EH (cell line): ENCODE measurements around the gene SP8.

Experiments used
- DNase-seq: peaks from one replicate; pipeline ENCODE4 v3.0.0-alpha.2; 2015; ENCODE audit warnings: low read depth

The SP8 gene

DNA sequence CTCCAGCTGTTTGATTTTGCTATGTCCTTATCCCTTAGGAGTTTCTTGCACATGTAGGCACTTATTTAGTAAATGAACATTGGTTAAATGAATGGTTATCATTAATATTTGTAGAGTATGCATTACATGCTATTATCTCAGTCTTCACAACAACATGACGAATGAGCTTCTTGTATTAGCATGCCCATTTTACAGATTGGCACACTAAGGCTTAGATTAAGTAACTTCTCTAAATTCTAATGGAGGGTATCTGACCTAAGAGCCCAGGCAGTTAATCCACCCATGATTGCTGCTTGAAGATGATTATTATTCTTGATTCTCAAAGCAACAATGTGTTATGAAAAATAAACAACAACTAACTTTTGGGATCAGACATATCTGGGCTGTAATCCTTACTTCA, 32.7 kb downstream of the SP8 start:
- DNase-seq, result no peak

DNA sequence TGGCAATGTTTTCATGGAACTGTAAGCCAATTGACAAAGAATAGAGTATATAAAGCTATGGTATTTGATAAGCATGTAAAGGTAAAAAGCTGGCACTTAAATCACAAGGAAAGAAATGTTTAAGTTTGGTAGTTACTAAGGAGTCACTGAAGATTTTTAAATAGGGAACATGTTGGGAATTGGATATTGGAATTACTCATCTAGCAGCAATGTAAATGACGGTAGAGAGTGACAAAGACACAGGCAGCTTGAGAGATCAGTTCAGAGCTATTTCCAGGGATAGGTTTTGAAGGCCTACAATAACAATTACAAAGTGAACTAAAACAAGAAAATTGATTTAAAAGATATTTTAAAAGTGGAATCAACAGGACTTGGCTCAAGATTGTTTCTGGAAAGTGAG, 36.8 kb downstream of the SP8 start:
- DNase-seq, result no peak

DNA sequence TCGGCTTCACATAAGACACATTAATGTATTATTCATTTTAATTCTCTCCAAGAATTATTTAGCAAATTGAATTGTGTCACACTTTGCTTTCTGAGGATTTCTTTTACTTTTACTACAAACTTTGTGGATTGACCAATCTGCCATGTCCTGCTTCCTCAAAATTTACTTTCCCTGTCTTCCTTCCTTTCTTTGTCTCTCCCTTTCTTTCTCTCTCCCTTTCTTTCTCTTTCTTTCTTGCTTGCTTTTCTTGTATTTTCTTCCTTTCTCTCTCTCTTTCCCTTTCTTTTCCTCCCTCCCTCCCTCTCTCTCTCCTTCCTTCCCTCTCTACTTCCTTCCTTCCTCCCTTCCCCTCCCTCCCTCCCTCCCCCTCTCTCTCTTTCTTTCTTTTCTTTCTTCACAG, 37.8 kb downstream of the SP8 start:
- no peak for DNase-seq

DNA sequence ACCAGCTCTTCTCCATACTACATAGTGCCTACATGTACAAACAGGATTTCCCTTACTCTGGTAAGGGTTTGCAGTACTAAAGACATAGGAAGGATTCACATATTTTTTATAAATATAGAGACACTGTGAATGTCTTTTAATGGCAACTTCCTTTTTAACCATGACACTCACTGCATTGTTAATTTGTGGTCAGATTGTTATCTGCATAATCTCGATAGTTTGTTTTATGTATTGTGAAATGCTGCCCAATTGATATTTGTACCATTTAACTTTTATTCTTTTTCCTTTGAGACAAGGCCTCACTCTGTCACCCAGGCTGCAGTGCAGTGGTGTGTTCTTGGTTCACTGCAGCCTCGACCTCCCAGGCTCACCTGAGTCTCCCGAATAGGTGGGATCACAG, 39.7 kb downstream of the SP8 start:
- no peak for DNase-seq

DNA sequence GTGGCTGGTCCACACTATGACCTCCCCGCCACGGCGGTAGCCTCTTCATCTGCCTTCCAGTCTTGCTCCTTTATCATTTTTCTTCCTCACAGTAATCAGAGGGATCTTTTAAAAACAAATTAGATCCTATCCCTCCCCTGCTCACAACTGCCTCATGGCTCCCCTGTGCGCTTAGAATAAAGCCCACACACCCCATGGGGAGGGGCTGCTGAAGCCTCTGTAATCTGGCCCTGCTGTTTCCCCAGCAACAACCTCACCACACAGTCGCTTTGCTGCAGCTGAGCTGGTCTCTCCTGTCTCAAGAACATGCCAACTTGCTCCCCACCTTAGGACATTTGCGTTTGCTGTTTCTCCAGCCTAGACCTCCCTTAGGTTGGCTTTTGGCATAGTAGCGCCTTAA, 41.0 kb downstream of the SP8 start:
- DNase-seq, result no peak

DNA sequence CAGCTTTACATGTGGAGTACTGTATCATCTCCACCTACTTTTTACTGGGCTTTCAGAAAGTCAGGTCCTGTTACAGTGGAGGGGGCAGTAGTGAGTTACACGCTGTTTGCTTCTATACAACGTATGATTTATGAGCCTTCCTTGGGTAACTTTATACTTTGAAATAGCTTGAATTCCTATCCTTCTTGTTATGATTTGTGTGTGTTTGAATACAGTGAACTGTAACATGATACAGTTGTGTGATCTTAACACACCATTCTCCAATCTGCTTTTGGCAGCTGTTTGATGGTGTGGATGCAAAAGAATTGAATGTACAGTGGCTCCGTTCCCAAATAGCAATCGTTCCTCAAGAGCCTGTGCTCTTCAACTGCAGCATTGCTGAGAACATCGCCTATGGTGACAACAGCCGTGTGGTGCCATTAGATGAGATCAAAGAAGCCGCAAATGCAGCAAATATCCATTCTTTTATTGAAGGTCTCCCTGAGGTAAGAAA, 41.7 kb downstream of the SP8 start:
- DNase-seq, result no peak

DNA sequence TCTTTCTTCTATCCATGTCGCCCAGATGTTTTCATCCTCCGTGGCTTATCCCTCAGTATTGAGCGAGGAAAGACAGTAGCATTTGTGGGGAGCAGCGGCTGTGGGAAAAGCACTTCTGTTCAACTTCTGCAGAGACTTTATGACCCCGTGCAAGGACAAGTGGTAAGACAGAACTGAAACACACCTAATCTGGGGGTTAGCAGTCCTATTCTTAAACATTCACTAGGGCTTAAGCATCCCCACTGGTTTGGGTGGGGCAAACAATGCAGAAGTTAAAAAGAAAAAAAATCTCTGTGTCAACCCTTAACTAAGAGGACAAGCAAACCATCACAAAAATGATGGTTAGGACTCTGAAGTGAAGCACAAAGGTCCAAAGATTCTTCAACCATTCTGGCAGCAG, 43.8 kb downstream of the SP8 start:
- no peak for DNase-seq

DNA sequence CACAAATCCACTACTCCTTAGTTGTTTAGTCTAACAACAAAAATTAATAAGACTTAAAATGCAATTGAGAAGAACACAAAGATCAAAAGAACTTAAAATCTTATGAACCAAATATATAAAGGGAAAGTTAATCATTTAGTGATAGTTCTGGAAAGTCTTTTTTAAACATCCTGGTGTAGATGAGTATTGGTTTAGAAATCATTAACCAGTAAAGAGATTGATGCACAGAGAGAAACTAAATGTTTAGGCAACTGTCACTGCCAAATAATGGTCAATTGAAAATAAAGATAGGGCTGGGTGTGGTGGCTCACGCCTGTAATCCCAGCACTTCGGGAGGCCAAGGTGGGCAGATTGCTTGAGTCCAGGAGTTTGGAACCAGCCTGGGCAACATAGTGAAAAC, 44.9 kb downstream of the SP8 start:
- DNase-seq, result no peak

DNA sequence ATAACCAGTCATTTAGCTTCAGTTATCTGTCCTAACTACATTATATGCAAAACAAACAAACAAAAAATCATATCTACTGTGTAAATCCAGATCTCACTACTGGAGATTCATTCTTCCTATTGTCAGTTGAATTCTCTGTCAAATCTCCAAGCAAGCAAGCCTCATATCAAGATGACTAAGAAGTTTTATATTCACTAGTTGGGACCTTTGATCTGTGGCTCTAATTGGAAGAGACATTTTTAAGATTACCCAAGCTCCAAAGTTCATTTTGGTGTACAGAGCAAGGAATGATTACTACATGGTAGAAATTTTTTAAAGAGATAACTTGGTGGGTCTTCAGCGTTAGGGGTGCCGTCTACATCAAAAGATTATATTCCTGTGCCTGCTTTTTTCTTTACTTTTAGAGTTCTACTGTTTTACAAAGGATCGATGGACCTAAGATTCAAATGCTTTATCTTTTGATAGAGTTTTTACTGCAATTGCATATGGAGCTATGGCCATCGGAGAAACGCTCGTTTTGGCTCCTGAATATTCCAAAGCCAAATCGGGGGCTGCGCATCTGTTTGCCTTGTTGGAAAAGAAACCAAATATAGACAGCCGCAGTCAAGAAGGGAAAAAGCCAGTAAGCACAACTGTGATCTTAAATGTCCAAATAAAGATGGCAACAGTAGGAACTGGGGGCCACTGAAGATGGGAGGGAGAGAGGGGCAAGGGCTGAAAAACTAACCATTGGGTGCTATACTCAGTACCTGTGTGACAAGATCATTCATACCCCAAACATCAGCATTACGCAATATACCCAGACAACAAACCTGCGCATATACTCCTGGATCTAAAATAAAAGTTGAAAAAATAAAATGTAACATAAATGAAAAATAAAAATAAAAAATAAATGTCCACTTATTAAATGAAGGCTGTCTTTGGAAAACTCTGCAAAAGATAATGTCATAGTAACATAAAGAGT, 47.9 kb downstream of the SP8 start:
- no peak for DNase-seq

DNA sequence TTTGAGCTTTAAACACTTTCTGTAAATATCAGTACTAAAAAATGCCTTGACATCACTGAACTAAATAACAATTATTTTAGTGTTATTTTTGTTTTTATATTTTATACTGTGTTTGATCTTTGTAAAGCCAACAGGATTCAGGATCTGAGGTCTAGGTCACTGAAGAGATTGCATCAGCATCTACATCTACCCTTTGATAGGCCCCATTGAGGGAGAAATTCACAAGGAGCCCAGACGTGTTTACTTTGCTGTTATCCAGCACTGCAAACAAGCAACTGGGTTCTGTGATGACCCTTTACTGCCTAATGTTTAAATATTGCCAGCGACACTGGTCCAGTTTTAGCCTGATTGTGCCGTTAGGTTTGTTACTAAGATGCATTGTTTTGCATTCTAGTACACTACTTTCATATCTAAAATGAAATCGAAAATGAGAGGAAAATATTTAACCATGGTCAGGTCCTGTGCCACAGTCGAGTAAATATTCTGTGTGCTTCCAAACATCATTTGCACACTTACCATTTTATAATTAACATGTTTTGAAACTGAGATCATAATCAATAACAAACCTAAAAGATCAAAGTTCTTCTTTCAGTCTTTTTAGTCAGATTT, 48.7 kb downstream of the SP8 start:
- no peak for DNase-seq

DNA sequence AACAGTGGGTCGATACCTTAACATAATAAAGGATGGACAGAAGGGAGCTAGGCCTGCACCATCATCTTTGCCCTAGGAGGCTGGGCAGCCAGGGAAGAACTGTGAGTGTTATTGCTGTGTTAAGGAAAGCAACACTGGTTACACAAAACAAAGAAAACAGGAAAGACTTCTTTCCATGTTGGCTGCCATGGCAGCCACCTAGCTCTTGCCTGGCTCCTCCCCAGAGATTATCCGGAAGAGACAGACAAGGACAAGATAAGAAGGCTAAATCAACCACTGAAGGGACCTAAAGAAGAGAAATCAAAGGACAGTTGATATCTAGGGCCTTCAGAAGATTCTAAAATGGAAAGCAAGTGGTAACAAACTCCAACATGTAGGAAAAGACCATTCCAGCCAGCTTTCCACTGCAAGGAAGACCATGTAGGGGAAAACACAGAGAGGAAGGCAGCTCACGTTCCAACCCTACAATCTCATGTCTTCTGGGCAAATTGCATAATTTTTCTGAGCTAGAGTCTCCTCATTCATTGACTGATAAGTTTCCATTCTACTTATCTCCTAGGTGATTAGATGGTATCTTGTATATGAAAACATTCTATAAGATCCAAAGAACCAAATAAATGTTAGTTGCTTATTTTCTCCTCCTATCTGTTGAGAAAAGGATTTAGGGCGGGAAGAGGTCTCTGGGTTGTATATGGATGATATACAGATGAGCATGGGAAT, 51.2 kb downstream of the SP8 start:
- no peak for DNase-seq
